ENCODE results near the gene UCKL1.

GRCh38 chr20:64003960-64004725 is 47.9 kb upstream of the UCKL1 start:
- TF ChIP-seq, protein P1, sequence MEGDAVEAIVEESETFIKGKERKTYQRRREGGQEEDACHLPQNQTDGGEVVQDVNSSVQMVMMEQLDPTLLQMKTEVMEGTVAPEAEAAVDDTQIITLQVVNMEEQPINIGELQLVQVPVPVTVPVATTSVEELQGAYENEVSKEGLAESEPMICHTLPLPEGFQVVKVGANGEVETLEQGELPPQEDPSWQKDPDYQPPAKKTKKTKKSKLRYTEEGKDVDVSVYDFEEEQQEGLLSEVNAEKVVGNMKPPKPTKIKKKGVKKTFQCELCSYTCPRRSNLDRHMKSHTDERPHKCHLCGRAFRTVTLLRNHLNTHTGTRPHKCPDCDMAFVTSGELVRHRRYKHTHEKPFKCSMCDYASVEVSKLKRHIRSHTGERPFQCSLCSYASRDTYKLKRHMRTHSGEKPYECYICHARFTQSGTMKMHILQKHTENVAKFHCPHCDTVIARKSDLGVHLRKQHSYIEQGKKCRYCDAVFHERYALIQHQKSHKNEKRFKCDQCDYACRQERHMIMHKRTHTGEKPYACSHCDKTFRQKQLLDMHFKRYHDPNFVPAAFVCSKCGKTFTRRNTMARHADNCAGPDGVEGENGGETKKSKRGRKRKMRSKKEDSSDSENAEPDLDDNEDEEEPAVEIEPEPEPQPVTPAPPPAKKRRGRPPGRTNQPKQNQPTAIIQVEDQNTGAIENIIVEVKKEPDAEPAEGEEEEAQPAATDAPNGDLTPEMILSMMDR (conservative IDR thresholded peaks at IDR 0.05): no peak
- no peak for TF ChIP-seq EZH2 (IDR thresholded peaks at IDR 0.05; ENCODE audit: low read depth)

Data from PC-9 (cell line).